ENCODE measurements around the gene SIGLEC14. TPM values are rescaled to one million over a fixed set of nuclear protein-coding genes. Genes with fewer than 3 reads are reported as not detected.
A peak's percentile ranks its signal among the peaks of the same experiment; 100 is the strongest.

Gene SIGLEC14
- total and polyA plus RNA-seq, 2 experiments from 2014 or later, result not detected

GRCh38 chr19:51639916-51640315, 6.7 kb downstream of the SIGLEC14 start:
- Mint-ChIP-seq H3K36me3 (ENCODE audit: low read depth) (peaks cover 24% of the 10 kb centered on the region), H3K9me3 (peaks cover 96% of the 10 kb centered on the region), H3K27ac (no peak overlapping the region), H3K27me3 (ENCODE audit: insufficient read depth, low read depth, poor library complexity) (peaks cover 3% of the 10 kb centered on the region), H3K4me1 (no peaks in the 10 kb centered on the region), H3K4me3 (no peak overlapping the region)
- DNase-seq (ENCODE audit: low spot score), result no peak
- H3K4me3 ChIP-seq, result no peak overlapping the region
- no peak for ATAC-seq
- H4K20me1 ChIP-seq (replicated peaks; ENCODE audit: insufficient read depth), result no peaks in the 10 kb centered on the region
- peaks cover 3% of the 10 kb centered on the region; the same call in 1 of the 2 replicates for H3K36me3 ChIP-seq (ENCODE audit: insufficient read depth)
- H3F3A ChIP-seq (replicated peaks; ENCODE audit: low read depth), result no peaks in the 10 kb centered on the region
- no peak overlapping the region for H3K4me2 ChIP-seq
- H3K79me2 ChIP-seq (replicated peaks; ENCODE audit: insufficient read depth), result no peaks in the 10 kb centered on the region
- H2AFZ ChIP-seq, result no peak overlapping the region
- no peaks in the 10 kb centered on the region for H3K27me3 ChIP-seq (ENCODE audit: insufficient read depth)
- no peaks in the 10 kb centered on the region for H3K9me2 ChIP-seq (ENCODE audit: insufficient read depth)
- TF ChIP-seq ETS1 (IDR thresholded peaks at IDR 0.05) (no peak), ZNF462 (CRISPR knock-in tag; IDR thresholded peaks at IDR 0.05) (no peak)
- no peak overlapping the region for H3K27ac ChIP-seq (ENCODE audit: low read depth)
- no peaks in the 10 kb centered on the region for H3K4me1 ChIP-seq (ENCODE audit: insufficient read depth)

- Histone ChIP-seq H3K79me2 (replicated peaks; ENCODE audit: insufficient read depth) (no peaks in the 10 kb centered on the region), H2AFZ (no peak overlapping the region), H3K4me2 (no peak overlapping the region), H3K4me3 (no peak overlapping the region), H3K36me3 (ENCODE audit: insufficient read depth) (peaks cover 3% of the 10 kb centered on the region; the same call in 1 of the 2 replicates), H3K27me3 (ENCODE audit: insufficient read depth) (no peaks in the 10 kb centered on the region), H3K9me2 (ENCODE audit: insufficient read depth) (no peaks in the 10 kb centered on the region), H3K4me1 (ENCODE audit: insufficient read depth) (no peaks in the 10 kb centered on the region), H4K20me1 (replicated peaks; ENCODE audit: insufficient read depth) (no peaks in the 10 kb centered on the region), H3F3A (replicated peaks; ENCODE audit: low read depth) (no peaks in the 10 kb centered on the region), H3K27ac (ENCODE audit: low read depth) (no peak overlapping the region)
- TF ChIP-seq ZNF331 (CRISPR knock-in tag; IDR thresholded peaks at IDR 0.05; ENCODE audit: low read depth) (no peak), POLR2AphosphoS5 (IDR thresholded peaks at IDR 0.05; ENCODE audit: low read depth) (no peak), CTCF (conservative IDR thresholded peaks at IDR 0.05; ENCODE audit: low read depth in 2 of 2) (peak; percentile 58 to 71), EZH2phosphoT487 (IDR thresholded peaks at IDR 0.05; ENCODE audit: unreplicated experiment) (no peak)
- ATAC-seq (no peak), DNase-seq (ENCODE audit: low spot score) (peak; percentile 59)
- peaks cover 16% of the 10 kb centered on the region; the same call in 2 of the 3 replicates for H3K36me3 Mint-ChIP-seq (ENCODE audit: low read depth)
- no peaks in the 10 kb centered on the region for H3K4me1 Mint-ChIP-seq
- H3K27ac Mint-ChIP-seq, result no peak overlapping the region
- no peaks in the 10 kb centered on the region for H3K27me3 Mint-ChIP-seq (ENCODE audit: insufficient read depth, low read depth, poor library complexity)
- H3K4me3 Mint-ChIP-seq, result no peak overlapping the region
- H3K9me3 Mint-ChIP-seq, result peaks cover 94% of the 10 kb centered on the region
These were observed 9.2 kb downstream of the SIGLEC14 start for GRCh38 chr19:51637362-51637978.

Data from GM23338 (cell line).